ENCODE measurements around the gene TNS1. TPM values are rescaled to one million over a fixed set of nuclear protein-coding genes. Genes with fewer than 3 reads are reported as not detected.

Gene TNS1
- total RNA-seq, 1 experiment from 2014 or later: 3.4 TPM

GRCh38 chr2:217833439-217833838 is 169.4 kb downstream of the TNS1 start:
- Histone ChIP-seq H3K14ac (ENCODE audit: insufficient read depth, low read length) (no peak overlapping the region), H3K9me3 (ENCODE audit: control insufficient read depth, low read depth, low read length) (no peaks in the 10 kb centered on the region), H3K18ac (ENCODE audit: insufficient read length, low read depth, low read length) (no peak overlapping the region), H4K8ac (replicated peaks; ENCODE audit: insufficient read length, low read depth, low read length) (no peak overlapping the region), H2AK5ac (ENCODE audit: insufficient read length, low read length) (no peak overlapping the region), H4K20me1 (ENCODE audit: control insufficient read depth, insufficient read depth, insufficient read length) (no peaks in the 10 kb centered on the region), H2BK120ac (ENCODE audit: low read depth, low read length, poor library complexity, severe bottlenecking) (no peak overlapping the region), H3K9ac (ENCODE audit: extremely low read depth, insufficient read length, low read length) (no peak overlapping the region), H3K56ac (ENCODE audit: insufficient read length, low read depth, low read length) (no peak overlapping the region), H2BK20ac (ENCODE audit: low read depth, low read length, poor library complexity, severe bottlenecking) (no peak overlapping the region), H3T11ph (ENCODE audit: low read length) (no peak overlapping the region), H2BK12ac (ENCODE audit: insufficient read length, low read depth, low read length) (no peak overlapping the region), H2AFZ (ENCODE audit: low read length) (no peak overlapping the region), H4K91ac (ENCODE audit: insufficient read length, low read depth, low read length) (no peak overlapping the region), H3K79me1 (ENCODE audit: insufficient read depth, low read depth, low read length, poor library complexity, severe bottlenecking) (no peaks in the 10 kb centered on the region), H3K4ac (ENCODE audit: low read depth, low read length) (no peak overlapping the region), H3K79me2 (ENCODE audit: insufficient read depth, low read length) (no peaks in the 10 kb centered on the region), H4K5ac (ENCODE audit: insufficient read length, low read depth, low read length) (no peak overlapping the region), H3K4me1 (ENCODE audit: insufficient read depth, low read length) (no peaks in the 10 kb centered on the region), H3K27me3 (ENCODE audit: insufficient read depth, low read length) (no peaks in the 10 kb centered on the region), H2BK5ac (ENCODE audit: insufficient read length, low read length) (no peak overlapping the region), H2BK15ac (ENCODE audit: low read depth, low read length) (no peak overlapping the region), H3K23ac (ENCODE audit: insufficient read length, low read depth, low read length) (no peak overlapping the region), H3K27ac (ENCODE audit: insufficient read length, low read depth, low read length) (no peak overlapping the region), H3K4me2 (ENCODE audit: insufficient read depth, insufficient read length, low read length) (no peak overlapping the region), H3K23me2 (ENCODE audit: insufficient read length, low read depth, low read length, poor library complexity, severe bottlenecking) (no peaks in the 10 kb centered on the region)
- H3K27ac Mint-ChIP-seq: no peak overlapping the region
- TF ChIP-seq, protein P1, sequence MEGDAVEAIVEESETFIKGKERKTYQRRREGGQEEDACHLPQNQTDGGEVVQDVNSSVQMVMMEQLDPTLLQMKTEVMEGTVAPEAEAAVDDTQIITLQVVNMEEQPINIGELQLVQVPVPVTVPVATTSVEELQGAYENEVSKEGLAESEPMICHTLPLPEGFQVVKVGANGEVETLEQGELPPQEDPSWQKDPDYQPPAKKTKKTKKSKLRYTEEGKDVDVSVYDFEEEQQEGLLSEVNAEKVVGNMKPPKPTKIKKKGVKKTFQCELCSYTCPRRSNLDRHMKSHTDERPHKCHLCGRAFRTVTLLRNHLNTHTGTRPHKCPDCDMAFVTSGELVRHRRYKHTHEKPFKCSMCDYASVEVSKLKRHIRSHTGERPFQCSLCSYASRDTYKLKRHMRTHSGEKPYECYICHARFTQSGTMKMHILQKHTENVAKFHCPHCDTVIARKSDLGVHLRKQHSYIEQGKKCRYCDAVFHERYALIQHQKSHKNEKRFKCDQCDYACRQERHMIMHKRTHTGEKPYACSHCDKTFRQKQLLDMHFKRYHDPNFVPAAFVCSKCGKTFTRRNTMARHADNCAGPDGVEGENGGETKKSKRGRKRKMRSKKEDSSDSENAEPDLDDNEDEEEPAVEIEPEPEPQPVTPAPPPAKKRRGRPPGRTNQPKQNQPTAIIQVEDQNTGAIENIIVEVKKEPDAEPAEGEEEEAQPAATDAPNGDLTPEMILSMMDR (conservative IDR thresholded peaks at IDR 0.05): no peak
- H3K27me3 Mint-ChIP-seq (ENCODE audit: low read depth): peaks cover 23% of the 10 kb centered on the region
- peaks cover 0 to 8% (median 7%) of the 10 kb centered on the region in 3 experiments; a peak in 5 of 7 replicates for H3K36me3 Mint-ChIP-seq (ENCODE audit: insufficient read depth in 1 of 3, low read depth in 3 of 3)
- peaks cover 22 to 27% of the 10 kb centered on the region in 2 experiments for H3K4me1 Mint-ChIP-seq
- no peak overlapping the region for H3K4me3 Mint-ChIP-seq
- H3K9me3 Mint-ChIP-seq: no peaks in the 10 kb centered on the region; a peak in 1 of 5 replicates
- no CpG with 5 or more reads among the region's 8 CpGs for WGBS (ENCODE audit: extremely low coverage, insufficient read length, low lambda C conversion rate)
- no peak for DNase-seq
